Germinal center (tissue), 1 donor: ENCODE measurements around the gene LRRC15.
A peak's percentile ranks its signal among the peaks of the same experiment; 100 is the strongest.

Experiments
- DNase-seq: peaks from one replicate; pipeline ENCODE4 v3.0.0; 2012; ENCODE audit warnings: mixed read lengths, low spot score

Gene LRRC15

GRCh38 chr3:194364314-194364651 lies 5.3 kb downstream of the LRRC15 start:
- DNase-seq: no peak

- DNase-seq: no peak
Measured at GRCh38 chr3:194360568-194360967, 9.0 kb downstream of the LRRC15 start.

- DNase-seq: no peak
Measured at GRCh38 chr3:194357681-194358080, 11.9 kb downstream of the LRRC15 start.

DNA sequence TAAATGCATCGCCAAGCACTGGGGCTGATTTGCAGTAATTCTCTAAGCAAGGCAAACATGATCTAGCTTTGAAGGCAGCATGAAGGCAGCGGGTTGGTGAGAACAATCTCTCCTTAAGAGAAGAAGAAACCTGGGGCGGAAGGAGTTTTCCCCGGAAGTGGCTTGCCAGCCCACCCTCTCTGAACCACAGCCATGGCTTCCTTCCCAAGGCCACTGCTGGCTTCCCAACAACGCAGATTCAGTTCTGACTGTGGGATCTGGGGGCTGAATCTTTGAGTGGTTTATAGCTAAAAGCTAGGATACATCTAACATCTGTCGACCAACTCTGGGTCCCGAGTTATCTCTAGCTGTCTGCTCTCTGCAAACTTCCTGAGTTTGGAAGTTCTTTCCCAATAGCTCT lies 14.2 kb downstream of the LRRC15 start:
- no peak for DNase-seq

- no peak for DNase-seq
Measured at GRCh38 chr3:194354315-194354714, 15.2 kb downstream of the LRRC15 start.

- DNase-seq: no peak
Measured at GRCh38 chr3:194352667-194353246, 16.8 kb downstream of the LRRC15 start.

DNA sequence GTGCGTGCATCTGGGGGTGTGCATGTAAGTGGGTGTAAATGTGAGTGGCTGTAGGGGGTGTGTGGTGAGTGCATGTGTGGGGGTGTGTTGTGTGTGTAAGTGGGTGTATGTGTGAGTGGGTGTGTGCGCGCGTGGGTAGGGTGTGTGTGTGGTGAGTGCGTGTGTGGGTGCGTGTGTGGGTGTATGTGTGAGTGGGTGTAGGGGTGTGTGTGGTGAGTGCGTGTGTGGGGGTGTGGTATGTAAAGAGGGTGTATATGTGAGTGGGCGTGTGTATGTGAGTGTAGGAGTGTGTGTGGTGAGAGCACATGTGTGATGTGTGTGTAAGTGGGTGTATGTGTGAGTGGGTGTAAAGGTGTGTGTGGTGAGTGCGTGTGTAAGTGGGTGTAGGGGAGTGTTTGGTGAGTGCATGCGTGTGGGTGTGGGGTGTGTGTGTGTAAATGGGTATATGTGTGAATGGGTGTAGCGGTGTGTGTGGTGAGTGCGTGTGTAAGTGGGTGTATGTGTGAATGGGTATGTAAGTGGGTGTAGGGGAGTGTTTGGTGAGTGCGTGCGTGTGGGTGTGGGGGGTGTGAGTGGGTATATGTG lies 17.5 kb downstream of the LRRC15 start:
- no peak for DNase-seq

GRCh38 chr3:194351080-194351672 lies 18.4 kb downstream of the LRRC15 start, which contains the start of gene CPN2:
Gene CPN2, minus strand, starts transcription at chr3:194351328. Its CDS starts 8,626 bp downstream, at chr3:194342702.
- DNase-seq: no peak

DNA sequence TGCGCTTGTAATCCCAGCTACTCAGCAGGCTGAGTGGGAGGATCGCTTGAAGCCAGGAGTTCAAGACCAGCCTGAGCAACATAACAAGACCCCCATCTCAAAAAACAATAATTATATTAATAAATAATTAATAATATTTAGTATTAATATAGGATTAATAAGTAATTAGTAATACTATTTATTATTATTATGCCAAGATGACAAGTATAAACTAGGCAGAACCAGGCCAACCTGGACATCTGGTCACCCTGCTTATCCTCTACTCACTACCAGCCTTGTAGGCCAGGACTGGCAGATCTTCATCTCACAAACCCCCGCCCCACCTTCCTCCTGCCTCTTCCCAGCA lies 18.8 kb downstream of the LRRC15 start:
- DNase-seq: no peak

GRCh38 chr3:194348354-194348753 lies 21.2 kb downstream of the LRRC15 start:
- DNase-seq: no peak

GRCh38 chr3:194346621-194347020 lies 22.9 kb downstream of the LRRC15 start:
- DNase-seq: no peak

GRCh38 chr3:194346035-194346434 lies 23.5 kb downstream of the LRRC15 start:
- DNase-seq: no peak

DNA sequence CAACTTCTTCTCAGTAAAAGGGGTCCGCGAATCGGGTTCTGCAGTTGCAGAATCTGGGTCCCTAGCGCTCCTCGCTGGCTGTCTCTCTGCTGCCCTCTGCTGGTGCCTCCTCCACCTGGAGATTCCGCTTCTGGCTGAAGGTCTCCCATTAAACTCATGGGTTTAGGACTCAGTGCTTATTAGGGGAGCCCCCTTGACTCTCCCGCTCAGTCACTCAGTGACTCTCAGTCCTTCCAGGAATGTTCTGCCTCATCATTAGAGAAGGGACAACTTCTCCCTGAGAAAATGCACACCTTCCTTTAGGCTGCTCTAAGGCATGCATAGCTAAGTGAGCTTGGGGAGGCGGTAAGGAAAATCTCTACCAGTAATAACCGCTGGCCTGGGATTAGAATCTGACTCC lies 25.5 kb downstream of the LRRC15 start:
- DNase-seq: peak; percentile 85

- DNase-seq: no peak
Measured at GRCh38 chr3:194343561-194343893, 26.0 kb downstream of the LRRC15 start.

DNA sequence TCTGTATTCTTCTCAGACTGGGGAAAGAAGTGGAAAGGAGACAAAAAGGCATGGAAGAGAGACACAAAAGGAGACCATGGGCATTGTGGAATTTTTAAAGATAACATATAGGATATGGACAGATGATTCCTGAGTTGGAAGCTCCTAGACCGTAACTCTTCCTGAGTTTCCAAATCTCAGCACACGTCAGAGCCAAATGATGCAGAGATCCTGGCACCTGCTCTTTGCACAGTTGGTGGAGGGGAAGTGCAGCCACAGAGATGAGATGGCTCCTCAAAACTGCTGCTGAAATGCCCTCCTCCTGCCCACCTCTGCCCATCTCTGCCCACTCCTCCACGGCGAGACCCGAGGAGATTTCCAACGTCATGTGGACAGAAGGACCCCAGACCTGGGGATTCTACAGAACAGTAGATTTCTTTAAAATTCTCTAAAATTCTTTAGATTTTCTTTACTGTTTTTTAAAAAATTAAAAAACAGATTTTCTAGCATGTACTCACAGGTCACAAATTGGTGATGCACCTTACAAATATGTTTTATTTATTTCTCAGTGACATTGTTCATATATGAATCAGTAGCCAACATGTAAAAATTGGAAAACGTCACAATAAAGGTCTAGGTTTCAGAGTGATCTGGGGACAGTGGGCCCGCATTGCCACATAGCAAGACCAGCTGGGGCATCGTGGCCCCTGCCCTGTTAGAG lies 26.5 kb downstream of the LRRC15 start:
- DNase-seq: no peak

GRCh38 chr3:194340757-194341400 lies 28.7 kb downstream of the LRRC15 start:
- DNase-seq: no peak

GRCh38 chr3:194339840-194340239 lies 29.7 kb downstream of the LRRC15 start:
- no peak for DNase-seq

DNA sequence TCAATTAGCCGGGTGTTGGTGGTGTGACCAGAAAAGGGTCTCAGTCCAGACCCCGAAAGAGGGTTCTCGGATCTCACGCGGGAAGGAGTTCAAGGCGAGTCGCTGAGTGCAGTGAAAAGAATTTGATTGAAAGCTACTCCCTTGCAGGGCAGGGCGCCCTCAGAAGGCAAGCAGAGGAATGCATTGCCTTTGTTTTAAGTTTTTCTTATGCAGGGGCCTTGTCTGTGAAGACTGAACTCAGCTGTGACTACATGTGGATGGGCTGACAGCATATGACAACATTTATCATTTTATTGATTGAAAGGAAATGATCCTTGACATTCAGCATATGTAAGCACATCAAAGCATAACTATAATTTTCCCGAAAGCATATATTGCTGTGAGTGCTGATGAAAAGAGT lies 30.2 kb downstream of the LRRC15 start:
- DNase-seq: no peak

- no peak for DNase-seq
Measured at GRCh38 chr3:194337965-194338753, 31.4 kb downstream of the LRRC15 start.

DNA sequence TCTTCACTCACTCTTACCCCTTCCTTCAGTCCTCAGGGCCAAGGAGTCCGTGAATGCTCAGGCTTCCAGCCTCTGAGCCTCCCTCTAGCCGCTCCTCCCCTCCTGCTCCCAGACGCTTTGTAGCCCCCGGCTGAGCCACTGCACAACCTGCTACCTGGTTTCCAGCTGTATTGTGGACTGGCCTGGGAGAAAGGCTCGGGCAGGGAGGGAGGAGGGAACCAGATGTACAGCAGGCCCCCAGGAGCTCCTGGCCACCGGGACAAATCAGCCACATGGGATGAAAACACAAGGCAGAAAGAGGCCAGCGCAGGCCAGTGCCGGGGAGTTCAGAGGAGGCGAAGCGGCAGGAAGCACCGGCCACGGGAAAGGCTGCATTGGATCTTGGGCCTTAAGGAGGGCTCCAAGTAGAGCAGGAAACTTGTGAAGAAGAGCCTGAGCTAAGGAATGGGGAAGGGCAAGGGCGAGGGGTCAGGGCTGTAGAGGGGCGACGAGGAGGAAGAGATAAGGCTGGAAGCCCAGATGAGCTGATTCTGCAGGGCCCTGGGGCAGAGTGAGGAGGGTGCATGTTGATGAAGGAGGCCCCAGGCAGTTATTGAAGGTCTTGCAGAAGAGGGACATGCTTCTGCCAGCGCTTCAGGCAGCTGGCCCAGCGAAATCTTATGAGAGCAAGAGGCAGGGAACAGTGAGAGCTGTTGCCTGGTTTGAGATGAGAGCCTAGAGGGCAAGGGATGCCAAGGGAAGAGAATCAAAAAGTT lies 32.8 kb downstream of the LRRC15 start:
- DNase-seq: no peak

GRCh38 chr3:194333981-194334320 lies 35.6 kb downstream of the LRRC15 start:
- DNase-seq: no peak
